Measurements from ENCODE around the gene TMEM117.

Gene TMEM117

DNA sequence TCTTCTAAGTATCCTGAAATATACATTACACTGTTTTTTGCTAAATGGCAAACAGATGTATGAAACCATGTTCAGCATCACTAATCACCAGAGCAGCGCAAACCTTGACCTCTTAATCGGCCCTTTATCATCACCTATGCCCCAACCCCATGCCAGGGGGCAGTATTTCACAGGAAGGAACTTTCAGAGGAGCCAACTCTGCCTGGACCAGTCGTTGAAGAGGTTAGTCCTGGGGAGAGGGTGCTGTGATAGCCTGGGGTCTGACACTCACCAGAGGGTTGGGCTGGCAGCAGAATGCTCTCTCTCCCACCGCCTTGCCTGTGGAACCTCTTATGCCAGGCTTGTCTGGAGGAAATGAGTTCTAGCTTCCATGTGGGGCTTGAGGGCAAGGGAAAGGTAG lies 411.7 kb downstream of the TMEM117 start:
- TF ChIP-seq TCF4 (CRISPR knock-in tag; IDR thresholded peaks at IDR 0.05; ENCODE audit: borderline replicate concordance) (no peak), CSDC2 (CRISPR knock-in tag; IDR thresholded peaks at IDR 0.05) (no peak), CSRNP3 (CRISPR knock-in tag; IDR thresholded peaks at IDR 0.05) (no peak), ZNF565 (CRISPR knock-in tag; conservative IDR thresholded peaks at IDR 0.05; ENCODE audit: low read depth) (no peak), ZC3H10 (CRISPR knock-in tag; IDR thresholded peaks at IDR 0.05) (no peak), ISL1 (CRISPR knock-in tag; IDR thresholded peaks at IDR 0.05) (no peak), RARB (CRISPR knock-in tag; IDR thresholded peaks at IDR 0.05) (no peak), SNAI2 (CRISPR knock-in tag; IDR thresholded peaks at IDR 0.05) (no peak), ESRRG (CRISPR knock-in tag; IDR thresholded peaks at IDR 0.05) (no peak), TSHZ2 (CRISPR knock-in tag; IDR thresholded peaks at IDR 0.05) (no peak), POU6F1 (CRISPR knock-in tag; IDR thresholded peaks at IDR 0.05; ENCODE audit: borderline replicate concordance, low read depth) (no peak), PPARA (CRISPR knock-in tag; IDR thresholded peaks at IDR 0.05; ENCODE audit: borderline replicate concordance) (no peak), ZNF70 (CRISPR knock-in tag; IDR thresholded peaks at IDR 0.05) (no peak), TOX (CRISPR knock-in tag; IDR thresholded peaks at IDR 0.05; ENCODE audit: borderline replicate concordance) (no peak)
- TF ChIP-seq, protein P1, sequence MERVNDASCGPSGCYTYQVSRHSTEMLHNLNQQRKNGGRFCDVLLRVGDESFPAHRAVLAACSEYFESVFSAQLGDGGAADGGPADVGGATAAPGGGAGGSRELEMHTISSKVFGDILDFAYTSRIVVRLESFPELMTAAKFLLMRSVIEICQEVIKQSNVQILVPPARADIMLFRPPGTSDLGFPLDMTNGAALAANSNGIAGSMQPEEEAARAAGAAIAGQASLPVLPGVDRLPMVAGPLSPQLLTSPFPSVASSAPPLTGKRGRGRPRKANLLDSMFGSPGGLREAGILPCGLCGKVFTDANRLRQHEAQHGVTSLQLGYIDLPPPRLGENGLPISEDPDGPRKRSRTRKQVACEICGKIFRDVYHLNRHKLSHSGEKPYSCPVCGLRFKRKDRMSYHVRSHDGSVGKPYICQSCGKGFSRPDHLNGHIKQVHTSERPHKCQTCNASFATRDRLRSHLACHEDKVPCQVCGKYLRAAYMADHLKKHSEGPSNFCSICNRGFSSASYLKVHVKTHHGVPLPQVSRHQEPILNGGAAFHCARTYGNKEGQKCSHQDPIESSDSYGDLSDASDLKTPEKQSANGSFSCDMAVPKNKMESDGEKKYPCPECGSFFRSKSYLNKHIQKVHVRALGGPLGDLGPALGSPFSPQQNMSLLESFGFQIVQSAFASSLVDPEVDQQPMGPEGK (CRISPR knock-in tag; IDR thresholded peaks at IDR 0.05; ENCODE audit: borderline replicate concordance) = no peak
- TF ChIP-seq, protein P2, sequence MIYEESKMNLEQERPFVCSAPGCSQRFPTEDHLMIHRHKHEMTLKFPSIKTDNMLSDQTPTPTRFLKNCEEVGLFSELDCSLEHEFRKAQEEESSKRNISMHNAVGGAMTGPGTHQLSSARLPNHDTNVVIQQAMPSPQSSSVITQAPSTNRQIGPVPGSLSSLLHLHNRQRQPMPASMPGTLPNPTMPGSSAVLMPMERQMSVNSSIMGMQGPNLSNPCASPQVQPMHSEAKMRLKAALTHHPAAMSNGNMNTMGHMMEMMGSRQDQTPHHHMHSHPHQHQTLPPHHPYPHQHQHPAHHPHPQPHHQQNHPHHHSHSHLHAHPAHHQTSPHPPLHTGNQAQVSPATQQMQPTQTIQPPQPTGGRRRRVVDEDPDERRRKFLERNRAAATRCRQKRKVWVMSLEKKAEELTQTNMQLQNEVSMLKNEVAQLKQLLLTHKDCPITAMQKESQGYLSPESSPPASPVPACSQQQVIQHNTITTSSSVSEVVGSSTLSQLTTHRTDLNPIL (CRISPR knock-in tag; IDR thresholded peaks at IDR 0.05; ENCODE audit: low read depth) = no peak
- no peak for ATAC-seq

- ATAC-seq = no peak
- no peak for TF ChIP-seq SNAI2 (CRISPR knock-in tag; IDR thresholded peaks at IDR 0.05)
- no peak for TF ChIP-seq ARNTL (CRISPR knock-in tag; IDR thresholded peaks at IDR 0.05; ENCODE audit: borderline replicate concordance, low read depth)
- no peak for TF ChIP-seq CSDC2 (CRISPR knock-in tag; IDR thresholded peaks at IDR 0.05)
- no peak for TF ChIP-seq ZNF8 (CRISPR knock-in tag; IDR thresholded peaks at IDR 0.05)
- no peak for TF ChIP-seq PPARA (CRISPR knock-in tag; IDR thresholded peaks at IDR 0.05; ENCODE audit: borderline replicate concordance)
- TF ChIP-seq RARB (CRISPR knock-in tag; IDR thresholded peaks at IDR 0.05) = no peak
- TF ChIP-seq TSHZ2 (CRISPR knock-in tag; IDR thresholded peaks at IDR 0.05) = no peak
- TF ChIP-seq, protein P2 (CRISPR knock-in tag; IDR thresholded peaks at IDR 0.05; ENCODE audit: low read depth) = no peak
- TF ChIP-seq OSR1 (CRISPR knock-in tag; IDR thresholded peaks at IDR 0.05) = no peak
- no peak for TF ChIP-seq ESRRG (CRISPR knock-in tag; IDR thresholded peaks at IDR 0.05)
- no peak for TF ChIP-seq TOX (CRISPR knock-in tag; IDR thresholded peaks at IDR 0.05; ENCODE audit: borderline replicate concordance)
- no peak for TF ChIP-seq BACH2 (CRISPR knock-in tag; IDR thresholded peaks at IDR 0.05; ENCODE audit: borderline replicate concordance)
- no peak for TF ChIP-seq POU6F1 (CRISPR knock-in tag; IDR thresholded peaks at IDR 0.05; ENCODE audit: borderline replicate concordance, low read depth)
- TF ChIP-seq GLIS3 (CRISPR knock-in tag; IDR thresholded peaks at IDR 0.05) = no peak
- TF ChIP-seq TCF4 (CRISPR knock-in tag; IDR thresholded peaks at IDR 0.05; ENCODE audit: borderline replicate concordance) = no peak
- TF ChIP-seq ZC3H10 (CRISPR knock-in tag; IDR thresholded peaks at IDR 0.05) = no peak
- TF ChIP-seq CSRNP3 (CRISPR knock-in tag; IDR thresholded peaks at IDR 0.05) = no peak
- no peak for TF ChIP-seq ZFP30 (CRISPR knock-in tag; IDR thresholded peaks at IDR 0.05)
Observed at GRCh38 chr12:44248436-44248835, 412.6 kb downstream of the TMEM117 start.

Data from SK-N-SH treated with all-trans-retinoic acid at 6 μM for 48 hours (cell line).